Esophagus muscularis mucosa (tissue), 4 donors: ENCODE measurements around the gene MYO16. TPM values are rescaled to one million over a fixed set of nuclear protein-coding genes. Genes with fewer than 3 reads are reported as not detected.

ENCODE experiments used
- DNase-seq: peaks from one replicate; pipeline ENCODE4 v3.0.0-alpha.2; 2017; ENCODE audit errors: extremely low spot score
- H3K27ac ChIP-seq, 4 donors: fragments of 200-600 bp; sonication (generic); replicated peaks in 1 of 4; 1 replicate in 3 of 4; 2 replicates in 1 of 4; pipeline ENCODE4 v1.5.1; 2016 to 2019; ENCODE audit warnings: mild to moderate bottlenecking in 1 of 4
- H3K27me3 ChIP-seq, 4 donors: fragments of 200-600 bp; sonication (generic); one replicate each; pipeline versions ENCODE4 v1.5.1 to v1.6.0; 2016 to 2019
- H3K36me3 ChIP-seq, 4 donors: fragments of 200-600 bp; sonication (generic); one replicate each; pipeline ENCODE4 v1.5.1; 2016 to 2019
- H3K4me1 ChIP-seq, 4 donors: fragments of 200-600 bp; sonication (generic); one replicate each; pipeline ENCODE4 v1.5.1; 2016 to 2019
- H3K4me3 ChIP-seq, 4 donors: fragments of 200-600 bp; sonication (generic); 1 replicate in 2 of 4; 2 replicates in 2 of 4; pipeline ENCODE4 v1.5.1; 2016 to 2019; ENCODE audit warnings: mild to moderate bottlenecking in 4 of 4, moderate library complexity in 1 of 4
- H3K9me3 ChIP-seq, 4 donors: fragments of 200-600 bp; sonication (generic); 1 replicate in 3 of 4; 2 replicates in 1 of 4; pipeline ENCODE4 v1.5.1; 2016 to 2019
- CTCF ChIP-seq, 3 experiments: fragments of 200-600 bp in 2 of 3; fragments of 450-650 bp in 1 of 3; sonication (generic) in 2 of 3; IDR thresholded peaks; one replicate each; pipeline ENCODE4 v1.5.1; 2017 to 2019; ENCODE audit warnings: antibody characterized with exemption in 3 of 3, mild to moderate bottlenecking in 2 of 3, moderate library complexity in 1 of 3
- EP300 ChIP-seq: sonication (generic); formaldehyde crosslinking; IDR thresholded peaks from one replicate; pipeline ENCODE4 v1.6.1; 2017; ENCODE audit warnings: antibody characterized with exemption
- POLR2A ChIP-seq: fragments of 450-650 bp; IDR thresholded peaks from one replicate; pipeline ENCODE4 v1.6.1; 2017; ENCODE audit warnings: antibody characterized with exemption, moderate library complexity, mild to moderate bottlenecking, low read depth
- POLR2AphosphoS5 ChIP-seq, 2 donors: sonication (generic); formaldehyde crosslinking; IDR thresholded peaks; one replicate each; pipeline ENCODE4 v1.6.1; 2017; ENCODE audit warnings: antibody characterized with exemption in 2 of 2
- WGBS: methylation state at CpG from one replicate; pipeline ENCODE4 v1.1.5; 2018; 5-methylcytosine and 5-hydroxymethylcytosine counted together
- intact Hi-C: fragments of 100-400 bp; cut with DNase I; formaldehyde crosslinking; loops from one replicate; pipeline ENCODE4 v1.15.1; 2023
- total RNA-seq, 4 donors: library from RNA; depleted of rRNA; stranded (reverse); fragments of >200 nt; gene quantifications; one replicate each; pipeline versions ENCODE4 v1.1.0 to v1.2.1, GENCODE V29; 2016

Gene MYO16
- total RNA-seq, 4 donors from 2014 or later, result 1.2 to 3.7 (median 1.8) TPM

GRCh38 chr13:109151696-109152095, 522.3 kb downstream of the MYO16 start:
- peaks cover 6 to 63% (median 44%) of the 10 kb centered on the region in 4 donors for H3K4me1 ChIP-seq
- TF ChIP-seq EP300, result no peak
- no peak for TF ChIP-seq POLR2AphosphoS5 (IDR thresholded peaks at IDR 0.05)
- no peak for TF ChIP-seq CTCF (IDR thresholded peaks at IDR 0.05)
- H3K36me3 ChIP-seq, result no peaks in the 10 kb centered on the region
- WGBS, result 83% methylated on average over 5 of the region's 5 CpGs
- H3K9me3 ChIP-seq, result no peaks in the 10 kb centered on the region
- no peak for DNase-seq
- intact Hi-C loops, result no loop called here
- no peak overlapping the region for H3K4me3 ChIP-seq
- H3K27me3 ChIP-seq, result no peaks in the 10 kb centered on the region
- peak overlapping the region in 1 of 4 donors; percentile 45 for H3K27ac ChIP-seq

- Histone ChIP-seq H3K4me1 (peaks cover 6 to 63% (median 44%) of the 10 kb centered on the region in 4 donors), H3K9me3 (no peaks in the 10 kb centered on the region), H3K36me3 (no peaks in the 10 kb centered on the region), H3K4me3 (no peak overlapping the region), H3K27ac (no peak overlapping the region), H3K27me3 (no peaks in the 10 kb centered on the region)
- DNase-seq, result no peak
- no peak for TF ChIP-seq POLR2A
- no peak for TF ChIP-seq CTCF (IDR thresholded peaks at IDR 0.05)
- TF ChIP-seq POLR2AphosphoS5 (IDR thresholded peaks at IDR 0.05), result no peak
- no peak for TF ChIP-seq EP300
- intact Hi-C loops, result no loop called here
- WGBS, result 87% methylated on average over 9 of the region's 9 CpGs
Observed at GRCh38 chr13:109152311-109152820, 523.0 kb downstream of the MYO16 start.

GRCh38 chr13:109152941-109153340, 523.5 kb downstream of the MYO16 start:
- H3K27me3 ChIP-seq, result no peaks in the 10 kb centered on the region
- H3K4me1 ChIP-seq, result peaks cover 6 to 63% (median 41%) of the 10 kb centered on the region in 4 donors
- H3K4me3 ChIP-seq, result no peak overlapping the region
- no peak for DNase-seq
- TF ChIP-seq CTCF (IDR thresholded peaks at IDR 0.05) (no peak), POLR2A (no peak), POLR2AphosphoS5 (IDR thresholded peaks at IDR 0.05) (no peak), EP300 (no peak)
- no peaks in the 10 kb centered on the region for H3K9me3 ChIP-seq
- H3K36me3 ChIP-seq, result no peaks in the 10 kb centered on the region
- intact Hi-C loops, result no loop called here
- 93% methylated on average over 10 of the region's 10 CpGs for WGBS
- peak overlapping the region in 1 of 4 donors; percentile 90 for H3K27ac ChIP-seq

GRCh38 chr13:109154146-109154545, 524.7 kb downstream of the MYO16 start:
- Histone ChIP-seq H3K9me3 (no peaks in the 10 kb centered on the region), H3K27me3 (no peaks in the 10 kb centered on the region), H3K4me3 (no peak overlapping the region), H3K36me3 (no peaks in the 10 kb centered on the region), H3K4me1 (peaks cover 6 to 57% (median 37%) of the 10 kb centered on the region in 4 donors), H3K27ac (peak overlapping the region; percentile 83 to 90 (median 87))
- no peak for DNase-seq
- intact Hi-C loops, result no loop called here
- no peak for TF ChIP-seq EP300
- no peak for TF ChIP-seq POLR2AphosphoS5 (IDR thresholded peaks at IDR 0.05)
- no peak for TF ChIP-seq CTCF (IDR thresholded peaks at IDR 0.05)
- TF ChIP-seq POLR2A, result no peak
- WGBS, result 54% methylated on average over 8 of the region's 8 CpGs

GRCh38 chr13:109154546-109154945, 525.1 kb downstream of the MYO16 start:
- WGBS, result 60% methylated on average over 8 of the region's 8 CpGs
- Histone ChIP-seq H3K27ac (peak overlapping the region; percentile 83 to 90 (median 87)), H3K27me3 (no peaks in the 10 kb centered on the region), H3K4me1 (peaks cover 6 to 59% (median 39%) of the 10 kb centered on the region in 4 donors), H3K36me3 (no peaks in the 10 kb centered on the region), H3K9me3 (no peaks in the 10 kb centered on the region), H3K4me3 (no peak overlapping the region)
- no peak for DNase-seq
- intact Hi-C loops, result no loop called here
- TF ChIP-seq CTCF (IDR thresholded peaks at IDR 0.05) (no peak), EP300 (no peak), POLR2A (no peak), POLR2AphosphoS5 (IDR thresholded peaks at IDR 0.05) (no peak)
